GM12878 (cell line): ENCODE data around the gene MT1X. TPM values are rescaled to one million over a fixed set of nuclear protein-coding genes. Genes with fewer than 3 reads are reported as not detected.

Experiments
- ATAC-seq: fragments of 200-7000 bp; cut with Tn5 transposase; 3 replicates; pipeline ENCODE4 v1.9.1; 2020; ENCODE audit warnings: mild to moderate bottlenecking, moderate library complexity
- BruUV-seq: library from RNA; stranded (reverse); fragments of 400-500 nt; replicated peaks from 2 replicates; lab custom pipeline; 2021; lab: Mats Ljungman, UMichigan
- CTCF ChIA-PET: fragments of 300-600 bp; sonication (Branson Sonifier 250); formaldehyde crosslinking; extraction: SDS; loops from one replicate; lab custom pipeline; 2021; ENCODE audit warnings: inconsistent platforms; lab: Yijun Ruan, JAX
- POLR2A ChIA-PET: fragments of 350-600 bp; formaldehyde crosslinking; extraction: SDS; loops from one replicate; lab custom pipeline; 2021; ENCODE audit warnings: inconsistent platforms; lab: Charles Lee
- RAD21 ChIA-PET: fragments of 300-600 bp; sonication (Branson Sonifier 250); formaldehyde crosslinking; loops from one replicate; lab custom pipeline; 2023; ENCODE audit warnings: antibody characterized with exemption; ENCODE audit not compliant: unreplicated experiment; lab: Charles Lee
- SMC1A ChIA-PET: fragments of 300-600 bp; sonication (Branson Sonifier 250); formaldehyde crosslinking; loops from one replicate; lab custom pipeline; 2023; ENCODE audit not compliant: unreplicated experiment, uncharacterized antibody; lab: Charles Lee
- DNase-seq: peaks from one replicate; pipeline ENCODE4 v3.0.0-alpha.2; 2011; ENCODE audit warnings: low read depth, low spot score
- FAIRE-seq: peaks from 3 replicates; lab custom pipeline; 2011; peaks lifted over from hg19 to GRCh38; lab: Jason Lieb, UNC
- H2AFZ ChIP-seq: 2 replicates; pipeline ENCODE4 v1.6.0; 2011; ENCODE audit warnings: low read depth, low read length, control low read depth; ENCODE audit not compliant: control insufficient read depth
- H3K27ac ChIP-seq: 2 replicates; pipeline ENCODE4 v1.5.1; 2011; ENCODE audit warnings: control low read depth; ENCODE audit not compliant: control insufficient read depth, insufficient read depth
- H3K27me3 ChIP-seq, 2 experiments: replicated peaks in 1 of 2; 2 replicates each; pipeline versions ENCODE4 v1.6.0 to v1.6.1; 2011; ENCODE audit warnings: low read length in 1 of 2; ENCODE audit not compliant: control insufficient read depth in 2 of 2, insufficient read depth in 2 of 2
- H3K36me3 ChIP-seq, 2 experiments: 2 replicates each; pipeline ENCODE4 v1.5.1; 2011; ENCODE audit warnings: low read length in 1 of 2; ENCODE audit not compliant: control insufficient read depth in 2 of 2, insufficient read depth in 2 of 2
- H3K4me1 ChIP-seq: 2 replicates; pipeline ENCODE4 v1.6.1; 2011; ENCODE audit warnings: mild to moderate bottlenecking, low read length, moderate library complexity, mixed read lengths; ENCODE audit not compliant: control insufficient read depth, insufficient read depth
- H3K4me2 ChIP-seq: 2 replicates; pipeline ENCODE4 v1.6.0; 2011; ENCODE audit warnings: control low read depth; ENCODE audit not compliant: control insufficient read depth, insufficient read depth
- H3K4me3 ChIP-seq: fragments of 200-600 bp; sonication (generic); 2 replicates; pipeline ENCODE4 v1.5.1; 2016
- H3K79me2 ChIP-seq: 2 replicates; pipeline ENCODE4 v1.6.0; 2011; ENCODE audit warnings: low read length; ENCODE audit not compliant: control insufficient read depth, insufficient read depth
- H3K9ac ChIP-seq: 2 replicates; pipeline ENCODE4 v1.8.0; 2011; ENCODE audit warnings: low read length, control low read depth, mixed read lengths; ENCODE audit not compliant: control insufficient read depth, insufficient read depth
- H3K9me3 ChIP-seq: replicated peaks from 3 replicates; pipeline ENCODE4 v1.5.1; 2011; ENCODE audit warnings: mild to moderate bottlenecking, low read length; ENCODE audit not compliant: control insufficient read depth, insufficient read depth
- H4K20me1 ChIP-seq: 2 replicates; pipeline ENCODE4 v1.6.0; 2011; ENCODE audit not compliant: control insufficient read depth, insufficient read depth
- BCL11A ChIP-seq: IDR thresholded peaks from 2 replicates; pipeline ENCODE4 v1.6.1; 2011; ENCODE audit warnings: low read depth, low read length
- KDM1A ChIP-seq: fragments of 200-600 bp; sonication (generic); IDR thresholded peaks from 2 replicates; pipeline ENCODE4 v1.6.1; 2016; ENCODE audit warnings: borderline replicate concordance
- NFYA ChIP-seq: IDR thresholded peaks from 2 replicates; pipeline ENCODE4 v1.6.1; 2011; ENCODE audit warnings: low read depth, mild to moderate bottlenecking, low read length, improper control_type of control experiment, borderline replicate concordance
- PAX5 ChIP-seq: IDR thresholded peaks from 2 replicates; pipeline ENCODE4 v1.6.1; 2011; ENCODE audit warnings: low read depth, low read length, borderline replicate concordance
- RAD51 ChIP-seq: fragments of 450-650 bp; IDR thresholded peaks from 2 replicates; pipeline ENCODE4 v1.6.1; 2016; ENCODE audit warnings: moderate library complexity, mild to moderate bottlenecking, inconsistent platforms
- RELA ChIP-seq: fragments of 450-650 bp; IDR thresholded peaks from 2 replicates; pipeline ENCODE4 v1.8.0; 2014; ENCODE audit warnings: borderline replicate concordance; ENCODE audit not compliant: partially characterized antibody
- SIN3A ChIP-seq: IDR thresholded peaks from 2 replicates; pipeline ENCODE4 v1.6.1; 2012; ENCODE audit warnings: low read depth, low read length, improper control_type of control experiment
- TBL1XR1 ChIP-seq: IDR thresholded peaks from 2 replicates; pipeline ENCODE4 v1.6.1; 2012; ENCODE audit warnings: low read depth, low read length, improper control_type of control experiment
- YY1 ChIP-seq: IDR thresholded peaks from 2 replicates; pipeline ENCODE4 v1.6.1; 2011; ENCODE audit warnings: low read depth, mild to moderate bottlenecking, low read length
- ZNF384 ChIP-seq: IDR thresholded peaks from 2 replicates; pipeline ENCODE4 v1.6.1; 2012; ENCODE audit warnings: low read depth, mild to moderate bottlenecking, low read length, improper control_type of control experiment, borderline replicate concordance
- WGBS: methylation state at CpG from one replicate; pipeline ENCODE4 v1.1.6; 2016; ENCODE audit warnings: low lambda C conversion rate; ENCODE audit not compliant: insufficient replicate concordance, insufficient coverage; ENCODE audit errors: missing lambda C conversion rate; 5-methylcytosine and 5-hydroxymethylcytosine counted together
- in situ Hi-C: fragments of 300-500 bp; cut with MboI; formaldehyde crosslinking; loops from 9 replicates; pipeline ENCODE4 v1.14.3; 2018; ENCODE audit warnings: mixed read lengths
- intact Hi-C: fragments of 100-400 bp; cut with micrococcal nuclease; formaldehyde crosslinking; loops from one replicate; pipeline ENCODE4 v1.14.2; 2022; ENCODE audit not compliant: unreplicated experiment
- polyA plus RNA-seq, 11 experiments: library from polyadenylated mRNA; depleted of rRNA in 4 of 11; unstranded in 6 of 11; stranded (reverse) in 5 of 11; fragments of >200 nt; fragmentation: Nextera tagmentation in 4 of 11; fragmentation: Illumina TruSeq in 1 of 11; extraction: Ambion mirVana in 4 of 11; extraction: Trizol in 1 of 11; gene quantifications; 1 replicate in 1 of 11; 2 replicates in 10 of 11; pipeline versions ENCODE4 v1.2.1 to v1.2.3, GENCODE V29; 2011 to 2016; ENCODE audit warnings: inconsistent platforms in 2 of 11, missing spikeins in 2 of 11, low read depth in 1 of 11
- total RNA-seq, 4 experiments: library from RNA; depleted of rRNA in 3 of 4; stranded (reverse); fragments of >200 nt in 3 of 4; fragmentation: Illumina TruSeq in 1 of 4; extraction: Trizol in 1 of 4; gene quantifications; 2 replicates each; pipeline versions ENCODE4 v1.2.1 to v1.2.3, GENCODE V29; 2013 to 2021
- TF ChIP-seq, protein P1 (sequence below): IDR thresholded peaks from 2 replicates; pipeline ENCODE4 v1.6.1; 2012; ENCODE audit warnings: improper control_type of control experiment, low read depth, low read length; ENCODE audit not compliant: insufficient replicate concordance
- TF ChIP-seq, protein P2 (sequence below): IDR thresholded peaks from 2 replicates; pipeline ENCODE4 v1.6.1; 2012; ENCODE audit warnings: low read depth, low read length, improper control_type of control experiment
- TF ChIP-seq, protein P3 (sequence below): fragments of 450-650 bp; IDR thresholded peaks from 2 replicates; pipeline ENCODE4 v1.6.1; 2017; ENCODE audit warnings: mild to moderate bottlenecking, moderate library complexity

MT1X gene
- total and polyA plus RNA-seq, 10 of the 15 experiments (the other 5 are each of a cell fraction or from before 2014, with no cell fraction given): 5.8 to 65.6 (median 15.4) TPM

DNA sequence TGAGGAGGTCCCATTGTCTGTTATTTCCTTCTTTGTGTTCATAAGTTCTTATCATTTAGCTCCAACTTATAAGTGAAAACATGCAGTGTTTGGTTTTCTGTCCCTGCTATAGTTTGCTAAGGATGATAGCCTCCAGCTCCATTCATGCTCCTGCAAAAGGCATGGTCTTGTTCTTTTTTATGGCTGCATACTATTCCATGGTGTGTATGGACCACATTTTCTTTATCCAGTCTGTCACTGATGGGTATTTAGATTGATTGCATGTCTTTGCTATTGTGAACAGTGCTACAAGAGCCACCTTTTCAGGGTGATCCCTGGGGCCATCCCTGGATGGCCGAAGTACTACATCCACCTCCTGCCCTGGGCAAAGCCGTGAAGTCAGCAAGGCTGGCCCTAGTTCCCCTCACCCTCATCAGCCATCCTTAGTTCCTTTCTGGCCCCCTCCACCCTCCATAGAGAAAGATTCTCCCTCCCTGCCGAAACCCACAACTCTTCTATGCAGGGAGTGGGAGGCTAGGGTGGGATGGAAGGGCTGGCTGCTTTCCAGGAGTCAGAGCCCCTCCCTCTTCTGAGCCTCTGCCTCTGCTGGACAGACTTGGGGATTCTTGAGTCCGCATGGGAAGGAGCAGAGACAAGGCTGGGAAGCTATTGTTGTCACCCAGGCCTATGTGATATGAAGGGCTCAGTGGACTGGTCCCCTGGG, 8.3 kb downstream of the MT1X start:
- SMC1A ChIA-PET: interaction anchor here (1.0 kb wide), 1 partner anchor 11 kb away, joined by 4 read pairs; no protein-coding TSS in a partner anchor
- WGBS: 55% methylated on average over 4 of the region's 4 CpGs
- in situ Hi-C loops (loop anchor here (25.0 kb wide), 1 partner anchor 753 kb away; no protein-coding TSS in a partner anchor), intact Hi-C loops (no loop called here)
- no peak overlapping the region for H2AFZ ChIP-seq
- H3K27ac ChIP-seq: no peak overlapping the region
- H3K4me2 ChIP-seq: no peak overlapping the region
- no peaks in the 10 kb centered on the region; a peak in 1 of 4 replicates for H3K27me3 ChIP-seq
- no peaks in the 10 kb centered on the region for H3K79me2 ChIP-seq
- FAIRE-seq (no peak), ATAC-seq (no peak), DNase-seq (no peak)
- RAD21 ChIA-PET: interaction anchor here (0.7 kb wide), 1 partner anchor 65 kb away, joined by 4 read pairs; the partner anchor contains the start of gene MT1E
- H3K36me3 ChIP-seq: no peaks in the 10 kb centered on the region
- H3K4me3 ChIP-seq: no peak overlapping the region
- no TSS peak for BruUV-seq
- CTCF ChIA-PET: interaction anchor here (0.7 to 1.4 kb wide), 2 partner anchors 95 to 114 kb away, joined by 3 to 4 read pairs; no protein-coding TSS in a partner anchor
- H3K9ac ChIP-seq: no peak overlapping the region
- H3K9me3 ChIP-seq: no peaks in the 10 kb centered on the region; the same call in 2 of the 3 replicates
- POLR2A ChIA-PET: no interaction called here
- no peaks in the 10 kb centered on the region for H3K4me1 ChIP-seq
- H4K20me1 ChIP-seq: no peaks in the 10 kb centered on the region
- TF ChIP-seq TBL1XR1 (no peak), RELA (no peak), BCL11A (no peak), PAX5 (no peak), RAD51 (no peak), NFYA (no peak), YY1 (no peak), SIN3A (no peak), KDM1A (no peak), ZNF384 (no peak)
- TF ChIP-seq, protein P1, sequence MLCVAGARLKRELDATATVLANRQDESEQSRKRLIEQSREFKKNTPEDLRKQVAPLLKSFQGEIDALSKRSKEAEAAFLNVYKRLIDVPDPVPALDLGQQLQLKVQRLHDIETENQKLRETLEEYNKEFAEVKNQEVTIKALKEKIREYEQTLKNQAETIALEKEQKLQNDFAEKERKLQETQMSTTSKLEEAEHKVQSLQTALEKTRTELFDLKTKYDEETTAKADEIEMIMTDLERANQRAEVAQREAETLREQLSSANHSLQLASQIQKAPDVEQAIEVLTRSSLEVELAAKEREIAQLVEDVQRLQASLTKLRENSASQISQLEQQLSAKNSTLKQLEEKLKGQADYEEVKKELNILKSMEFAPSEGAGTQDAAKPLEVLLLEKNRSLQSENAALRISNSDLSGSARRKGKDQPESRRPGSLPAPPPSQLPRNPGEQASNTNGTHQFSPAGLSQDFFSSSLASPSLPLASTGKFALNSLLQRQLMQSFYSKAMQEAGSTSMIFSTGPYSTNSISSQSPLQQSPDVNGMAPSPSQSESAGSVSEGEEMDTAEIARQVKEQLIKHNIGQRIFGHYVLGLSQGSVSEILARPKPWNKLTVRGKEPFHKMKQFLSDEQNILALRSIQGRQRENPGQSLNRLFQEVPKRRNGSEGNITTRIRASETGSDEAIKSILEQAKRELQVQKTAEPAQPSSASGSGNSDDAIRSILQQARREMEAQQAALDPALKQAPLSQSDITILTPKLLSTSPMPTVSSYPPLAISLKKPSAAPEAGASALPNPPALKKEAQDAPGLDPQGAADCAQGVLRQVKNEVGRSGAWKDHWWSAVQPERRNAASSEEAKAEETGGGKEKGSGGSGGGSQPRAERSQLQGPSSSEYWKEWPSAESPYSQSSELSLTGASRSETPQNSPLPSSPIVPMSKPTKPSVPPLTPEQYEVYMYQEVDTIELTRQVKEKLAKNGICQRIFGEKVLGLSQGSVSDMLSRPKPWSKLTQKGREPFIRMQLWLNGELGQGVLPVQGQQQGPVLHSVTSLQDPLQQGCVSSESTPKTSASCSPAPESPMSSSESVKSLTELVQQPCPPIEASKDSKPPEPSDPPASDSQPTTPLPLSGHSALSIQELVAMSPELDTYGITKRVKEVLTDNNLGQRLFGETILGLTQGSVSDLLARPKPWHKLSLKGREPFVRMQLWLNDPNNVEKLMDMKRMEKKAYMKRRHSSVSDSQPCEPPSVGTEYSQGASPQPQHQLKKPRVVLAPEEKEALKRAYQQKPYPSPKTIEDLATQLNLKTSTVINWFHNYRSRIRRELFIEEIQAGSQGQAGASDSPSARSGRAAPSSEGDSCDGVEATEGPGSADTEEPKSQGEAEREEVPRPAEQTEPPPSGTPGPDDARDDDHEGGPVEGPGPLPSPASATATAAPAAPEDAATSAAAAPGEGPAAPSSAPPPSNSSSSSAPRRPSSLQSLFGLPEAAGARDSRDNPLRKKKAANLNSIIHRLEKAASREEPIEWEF: no peak
- TF ChIP-seq, protein P2, sequence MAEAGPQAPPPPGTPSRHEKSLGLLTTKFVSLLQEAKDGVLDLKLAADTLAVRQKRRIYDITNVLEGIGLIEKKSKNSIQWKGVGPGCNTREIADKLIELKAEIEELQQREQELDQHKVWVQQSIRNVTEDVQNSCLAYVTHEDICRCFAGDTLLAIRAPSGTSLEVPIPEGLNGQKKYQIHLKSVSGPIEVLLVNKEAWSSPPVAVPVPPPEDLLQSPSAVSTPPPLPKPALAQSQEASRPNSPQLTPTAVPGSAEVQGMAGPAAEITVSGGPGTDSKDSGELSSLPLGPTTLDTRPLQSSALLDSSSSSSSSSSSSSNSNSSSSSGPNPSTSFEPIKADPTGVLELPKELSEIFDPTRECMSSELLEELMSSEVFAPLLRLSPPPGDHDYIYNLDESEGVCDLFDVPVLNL: no peak
- TF ChIP-seq, protein P3, sequence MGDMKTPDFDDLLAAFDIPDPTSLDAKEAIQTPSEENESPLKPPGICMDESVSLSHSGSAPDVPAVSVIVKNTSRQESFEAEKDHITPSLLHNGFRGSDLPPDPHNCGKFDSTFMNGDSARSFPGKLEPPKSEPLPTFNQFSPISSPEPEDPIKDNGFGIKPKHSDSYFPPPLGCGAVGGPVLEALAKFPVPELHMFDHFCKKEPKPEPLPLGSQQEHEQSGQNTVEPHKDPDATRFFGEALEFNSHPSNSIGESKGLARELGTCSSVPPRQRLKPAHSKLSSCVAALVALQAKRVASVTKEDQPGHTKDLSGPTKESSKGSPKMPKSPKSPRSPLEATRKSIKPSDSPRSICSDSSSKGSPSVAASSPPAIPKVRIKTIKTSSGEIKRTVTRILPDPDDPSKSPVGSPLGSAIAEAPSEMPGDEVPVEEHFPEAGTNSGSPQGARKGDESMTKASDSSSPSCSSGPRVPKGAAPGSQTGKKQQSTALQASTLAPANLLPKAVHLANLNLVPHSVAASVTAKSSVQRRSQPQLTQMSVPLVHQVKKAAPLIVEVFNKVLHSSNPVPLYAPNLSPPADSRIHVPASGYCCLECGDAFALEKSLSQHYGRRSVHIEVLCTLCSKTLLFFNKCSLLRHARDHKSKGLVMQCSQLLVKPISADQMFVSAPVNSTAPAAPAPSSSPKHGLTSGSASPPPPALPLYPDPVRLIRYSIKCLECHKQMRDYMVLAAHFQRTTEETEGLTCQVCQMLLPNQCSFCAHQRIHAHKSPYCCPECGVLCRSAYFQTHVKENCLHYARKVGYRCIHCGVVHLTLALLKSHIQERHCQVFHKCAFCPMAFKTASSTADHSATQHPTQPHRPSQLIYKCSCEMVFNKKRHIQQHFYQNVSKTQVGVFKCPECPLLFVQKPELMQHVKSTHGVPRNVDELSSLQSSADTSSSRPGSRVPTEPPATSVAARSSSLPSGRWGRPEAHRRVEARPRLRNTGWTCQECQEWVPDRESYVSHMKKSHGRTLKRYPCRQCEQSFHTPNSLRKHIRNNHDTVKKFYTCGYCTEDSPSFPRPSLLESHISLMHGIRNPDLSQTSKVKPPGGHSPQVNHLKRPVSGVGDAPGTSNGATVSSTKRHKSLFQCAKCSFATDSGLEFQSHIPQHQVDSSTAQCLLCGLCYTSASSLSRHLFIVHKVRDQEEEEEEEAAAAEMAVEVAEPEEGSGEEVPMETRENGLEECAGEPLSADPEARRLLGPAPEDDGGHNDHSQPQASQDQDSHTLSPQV: no peak
